Fibroblast of skin of right biceps (primary cell): ENCODE results near the gene UBA1.
A peak's percentile ranks its signal among the peaks of the same experiment; 100 is the strongest.

ENCODE experiments used
- DNase-seq: peaks from one replicate; pipeline ENCODE4 v3.0.0-alpha.2; 2013

UBA1 gene

GRCh38 chrX:47215291-47215900, 21.8 kb downstream of the UBA1 start:
- DNase-seq = no peak

GRCh38 chrX:47216393-47216925, 22.8 kb downstream of the UBA1 start:
- no peak for DNase-seq

DNA sequence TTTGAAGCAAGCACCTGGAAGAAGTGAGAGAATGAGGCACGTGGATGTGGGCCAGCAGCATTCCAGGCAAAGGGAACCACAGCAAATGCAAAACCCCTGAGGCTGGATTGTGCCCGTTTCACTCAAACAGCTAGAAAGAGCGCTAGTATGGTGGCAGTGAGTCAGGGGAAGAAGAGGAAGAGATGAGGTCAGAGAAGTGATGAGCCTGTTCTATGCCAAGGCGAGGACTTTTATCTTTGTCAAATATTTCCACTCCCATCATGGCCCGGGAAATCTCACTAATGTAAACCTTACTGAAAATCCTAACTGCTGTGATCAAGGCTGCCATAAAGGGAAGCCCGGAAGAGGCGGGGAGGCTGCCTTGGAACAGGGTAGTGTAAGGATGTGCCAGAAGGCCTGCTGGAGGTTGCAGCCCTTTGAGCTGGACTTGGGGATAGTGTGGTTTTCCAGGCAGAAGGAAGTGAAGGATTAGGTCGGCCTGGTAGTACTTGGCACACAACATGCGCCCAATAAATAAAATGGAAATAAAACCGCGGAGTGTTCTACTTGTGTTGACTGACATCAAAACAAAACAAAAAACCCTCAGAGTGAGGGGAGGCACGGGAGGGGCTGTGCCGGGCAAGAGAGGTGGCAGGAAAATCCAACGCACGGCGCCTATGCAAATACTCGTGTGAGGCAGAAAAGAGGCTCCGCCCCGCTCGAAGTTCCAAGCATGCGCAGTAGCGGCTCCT, 23.7 kb downstream of the UBA1 start:
- peak; percentile 68 for DNase-seq

- peak; percentile 99 for DNase-seq
Measured at GRCh38 chrX:47217852-47218279, 24.2 kb downstream of the UBA1 start.

- DNase-seq = peak; percentile 81
Measured at GRCh38 chrX:47218280-47218919, 24.8 kb downstream of the UBA1 start, which contains the start of gene CDK16. CDK16 (plus strand) TSS chrX:47218681; CDS start chrX:47223558, 4,877 bp downstream.

DNA sequence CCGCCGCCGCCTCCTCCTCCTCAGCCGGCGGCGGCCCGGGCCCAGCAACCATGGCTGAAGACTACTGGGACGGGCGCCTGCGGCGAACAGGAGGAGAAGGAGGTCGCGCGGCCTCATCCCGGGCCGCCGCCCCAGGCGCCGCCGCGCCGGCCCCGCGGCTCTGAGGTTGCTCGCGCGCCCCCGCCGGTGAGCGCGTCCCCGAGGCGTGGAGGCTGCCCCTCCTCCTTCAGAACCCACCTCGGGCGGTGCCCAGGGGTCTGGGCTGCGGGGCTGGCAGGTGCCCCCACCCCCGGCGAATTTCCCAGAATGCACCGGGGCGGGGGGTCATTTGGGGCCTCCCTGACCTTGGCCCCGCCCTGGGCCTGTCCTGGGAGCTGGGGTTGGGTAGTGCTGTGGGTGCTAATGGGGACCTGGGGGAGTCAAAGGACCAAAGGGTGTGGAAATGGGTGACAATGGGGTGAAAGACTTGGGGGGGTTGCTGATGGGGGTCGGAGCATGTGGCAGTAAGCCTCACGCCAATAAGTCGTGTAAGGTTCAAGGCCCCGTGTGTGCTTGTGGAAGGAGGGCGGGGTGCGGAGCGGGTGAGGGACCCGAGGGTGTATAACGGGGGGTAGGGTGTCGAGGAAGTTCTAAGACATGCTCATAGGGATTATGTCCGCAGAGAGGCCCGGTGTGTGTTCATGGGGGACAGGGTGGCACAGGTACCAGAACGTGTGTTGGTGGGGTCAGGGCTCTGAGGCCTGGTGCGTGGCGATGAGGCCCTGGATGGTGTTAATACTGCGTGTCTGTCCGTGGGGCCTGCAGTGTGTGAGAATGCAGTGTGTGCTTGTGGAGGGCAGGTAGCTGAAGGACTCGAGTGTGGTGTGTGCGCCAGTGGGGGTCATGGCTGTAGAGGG, 25.5 kb downstream of the UBA1 start:
- DNase-seq = peak; percentile 16

- DNase-seq = no peak
Measured at GRCh38 chrX:47221756-47222155, 28.1 kb downstream of the UBA1 start.

DNA sequence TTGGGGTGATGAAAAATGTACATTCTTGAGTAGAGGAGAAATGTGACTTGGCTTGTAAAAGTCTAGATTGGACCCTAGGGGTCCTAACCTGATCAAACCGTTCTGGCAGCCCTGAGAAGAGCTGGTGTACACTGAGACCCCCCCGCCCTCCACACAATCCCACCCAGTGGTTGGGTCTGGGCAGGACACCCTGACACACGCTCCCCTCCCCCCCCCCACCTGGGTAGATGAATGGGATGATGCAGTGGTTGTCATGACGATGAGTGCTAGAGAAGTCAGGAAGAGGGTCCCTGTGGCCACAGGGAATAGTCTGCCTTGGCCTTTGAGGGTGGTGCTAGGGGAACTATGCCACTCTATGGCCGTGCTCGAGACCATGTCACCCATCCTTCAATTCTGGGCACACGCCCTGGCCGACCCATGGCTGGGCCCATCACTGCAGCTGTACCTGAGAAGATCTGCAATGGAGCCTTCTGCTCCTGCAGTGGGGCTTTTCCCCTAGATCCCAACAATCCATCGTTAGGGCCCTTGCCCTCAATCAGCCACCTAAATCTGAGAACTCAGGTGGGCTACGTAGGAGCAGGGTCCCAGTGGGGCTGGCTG, 29.2 kb downstream of the UBA1 start:
- no peak for DNase-seq

DNA sequence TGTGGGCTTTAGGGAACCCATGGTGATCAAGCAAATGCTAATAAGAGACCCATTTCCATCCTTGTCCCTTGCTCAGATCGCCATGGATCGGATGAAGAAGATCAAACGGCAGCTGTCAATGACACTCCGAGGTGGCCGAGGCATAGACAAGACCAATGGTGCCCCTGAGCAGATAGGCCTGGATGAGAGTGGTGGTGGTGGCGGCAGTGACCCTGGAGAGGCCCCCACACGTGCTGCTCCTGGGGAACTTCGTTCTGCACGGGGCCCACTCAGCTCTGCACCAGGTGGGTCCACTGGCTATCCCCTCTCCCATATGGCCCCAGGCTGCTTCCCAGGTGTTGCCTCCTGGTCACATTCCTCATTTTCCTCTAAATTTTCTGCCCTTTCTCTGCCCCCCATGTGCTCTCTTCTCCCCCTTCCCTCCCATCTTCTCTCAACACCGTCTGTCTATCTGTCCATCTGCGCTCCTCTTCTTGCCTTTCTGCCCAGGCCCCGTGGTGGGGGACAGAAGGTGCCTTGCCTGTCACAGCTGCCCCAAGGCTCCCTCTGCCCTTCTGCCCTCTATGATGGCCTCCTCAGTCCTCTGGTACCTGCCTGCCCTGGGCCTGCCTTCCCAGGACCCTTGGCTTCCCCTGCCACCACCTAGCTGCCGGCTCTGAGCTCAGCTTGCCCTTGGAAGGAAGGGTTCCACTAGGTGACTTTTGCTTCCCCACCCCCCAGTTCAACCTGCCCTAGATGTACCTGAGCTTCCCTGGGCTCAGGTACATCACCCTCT, 30.0 kb downstream of the UBA1 start:
- no peak for DNase-seq

DNA sequence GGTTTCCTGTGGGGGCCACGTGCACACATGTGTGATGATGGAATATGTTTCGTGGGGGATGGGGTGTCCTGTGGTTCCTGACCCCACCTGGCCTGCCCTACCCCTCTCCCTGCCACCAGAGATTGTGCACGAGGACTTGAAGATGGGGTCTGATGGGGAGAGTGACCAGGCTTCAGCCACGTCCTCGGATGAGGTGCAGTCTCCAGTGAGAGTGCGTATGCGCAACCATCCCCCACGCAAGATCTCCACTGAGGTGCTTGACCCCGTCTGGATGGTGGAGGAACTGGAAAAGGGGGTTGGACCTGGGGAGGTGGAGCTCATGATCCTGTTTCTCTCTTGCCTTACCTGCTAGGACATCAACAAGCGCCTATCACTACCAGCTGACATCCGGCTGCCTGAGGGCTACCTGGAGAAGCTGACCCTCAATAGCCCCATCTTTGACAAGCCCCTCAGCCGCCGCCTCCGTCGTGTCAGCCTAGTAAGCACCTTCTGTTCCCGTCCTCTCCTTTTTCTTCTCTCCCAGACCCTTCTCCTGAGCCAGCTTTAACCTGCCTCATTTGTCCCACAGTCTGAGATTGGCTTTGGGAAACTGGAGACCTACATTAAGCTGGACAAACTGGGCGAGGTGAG, 30.8 kb downstream of the UBA1 start:
- DNase-seq = no peak

GRCh38 chrX:47224896-47225290, 31.3 kb downstream of the UBA1 start:
- no peak for DNase-seq

DNA sequence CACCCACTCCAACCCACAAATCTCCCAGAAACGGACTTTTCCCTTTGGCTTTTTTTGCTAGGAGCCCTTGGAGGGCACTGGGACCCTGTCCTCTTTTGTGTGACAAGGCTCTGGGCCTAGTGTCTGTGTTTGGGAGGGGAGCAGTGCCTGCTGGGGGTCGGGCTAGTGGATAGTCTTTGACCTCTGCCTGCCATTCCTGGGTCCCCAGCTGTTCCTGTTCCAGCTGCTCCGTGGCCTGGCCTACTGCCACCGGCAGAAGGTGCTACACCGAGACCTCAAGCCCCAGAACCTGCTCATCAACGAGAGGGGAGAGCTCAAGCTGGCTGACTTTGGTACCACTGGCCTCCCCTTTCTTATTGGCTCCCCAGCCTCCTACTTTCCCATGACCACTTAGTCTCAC, 32.4 kb downstream of the UBA1 start:
- DNase-seq = no peak

DNA sequence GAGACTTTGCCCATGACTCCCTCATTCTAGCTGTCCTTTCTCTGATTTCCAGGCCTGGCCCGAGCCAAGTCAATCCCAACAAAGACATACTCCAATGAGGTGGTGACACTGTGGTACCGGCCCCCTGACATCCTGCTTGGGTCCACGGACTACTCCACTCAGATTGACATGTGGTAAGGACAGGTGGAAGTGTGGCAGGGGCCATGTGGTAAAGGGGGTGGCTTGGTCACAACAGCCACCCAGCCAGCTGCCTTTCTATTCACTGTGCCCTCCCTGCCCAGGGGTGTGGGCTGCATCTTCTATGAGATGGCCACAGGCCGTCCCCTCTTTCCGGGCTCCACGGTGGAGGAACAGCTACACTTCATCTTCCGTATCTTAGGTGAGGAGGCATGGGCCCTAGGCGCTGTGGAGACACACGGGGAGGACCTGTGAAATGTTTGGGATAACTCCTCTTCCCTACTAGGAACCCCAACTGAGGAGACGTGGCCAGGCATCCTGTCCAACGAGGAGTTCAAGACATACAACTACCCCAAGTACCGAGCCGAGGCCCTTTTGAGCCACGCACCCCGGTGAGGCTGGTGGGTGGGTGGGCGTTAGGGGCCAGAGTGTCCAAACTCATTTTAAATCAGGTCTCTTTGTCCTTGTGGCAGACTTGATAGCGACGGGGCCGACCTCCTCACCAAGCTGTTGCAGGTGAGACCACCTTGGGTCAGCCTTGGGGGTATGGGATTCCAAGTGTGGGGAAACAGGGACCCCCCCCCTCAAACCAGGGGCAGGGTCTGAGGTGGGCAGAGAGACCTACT, 33.1 kb downstream of the UBA1 start:
- DNase-seq = no peak

DNA sequence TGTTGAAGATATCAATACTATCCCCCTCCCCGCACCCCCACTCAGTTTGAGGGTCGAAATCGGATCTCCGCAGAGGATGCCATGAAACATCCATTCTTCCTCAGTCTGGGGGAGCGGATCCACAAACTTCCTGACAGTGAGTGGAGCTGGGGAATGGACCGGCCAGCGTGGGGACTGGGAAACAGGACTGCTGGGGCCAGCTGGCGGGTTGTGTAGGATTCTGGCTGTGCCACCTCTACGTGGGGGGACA, 33.6 kb downstream of the UBA1 start:
- no peak for DNase-seq

DNA sequence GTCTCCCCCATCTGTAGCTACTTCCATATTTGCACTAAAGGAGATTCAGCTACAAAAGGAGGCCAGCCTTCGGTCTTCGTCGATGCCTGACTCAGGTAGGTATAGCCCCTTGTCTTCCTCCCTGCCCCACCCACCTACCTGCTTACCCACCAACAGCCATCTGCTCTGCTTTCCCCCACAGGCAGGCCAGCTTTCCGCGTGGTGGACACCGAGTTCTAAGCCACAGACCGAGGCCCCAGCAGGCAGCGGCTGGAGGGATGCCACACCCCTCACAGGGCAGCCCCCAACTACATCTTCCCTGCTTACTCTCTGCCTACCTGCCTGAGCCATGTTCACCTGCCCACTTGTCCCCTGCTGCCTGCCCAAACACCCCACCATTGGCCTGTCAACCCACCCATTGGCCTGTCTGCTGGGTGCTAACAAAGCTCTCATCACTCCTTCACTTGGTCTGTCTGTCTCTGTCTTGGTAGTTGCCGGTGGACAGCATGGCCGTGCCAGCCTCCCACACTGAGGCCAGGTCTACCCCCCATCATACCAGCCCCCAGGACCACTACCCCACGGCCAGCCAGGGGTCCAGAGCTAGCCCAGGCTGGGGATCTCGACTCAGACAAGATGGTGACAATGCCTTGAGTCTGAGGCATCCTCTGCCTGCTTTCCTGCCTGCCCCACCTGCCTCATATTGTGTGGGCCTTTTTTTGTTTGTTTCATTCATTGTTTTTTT, 35.1 kb downstream of the UBA1 start:
- DNase-seq = no peak

DNA sequence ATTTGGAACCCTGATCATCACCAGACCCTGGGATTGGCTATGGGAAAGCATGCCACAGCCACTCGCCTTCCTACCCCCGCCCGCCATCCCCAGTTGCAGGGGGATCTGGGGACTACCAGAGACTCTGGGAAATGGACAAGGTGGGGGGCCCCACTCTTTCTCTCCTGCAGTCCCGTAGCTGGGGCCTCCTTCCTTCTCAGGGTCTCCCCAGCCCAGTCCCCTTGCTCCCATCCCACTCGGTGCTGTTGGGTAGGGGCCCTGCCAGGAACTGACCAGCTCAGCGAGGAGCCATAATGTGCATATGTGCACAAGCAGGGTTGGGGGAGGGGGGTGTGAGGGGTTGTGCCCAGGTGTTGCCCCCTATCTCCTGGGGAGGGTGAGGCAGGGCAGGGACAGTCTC, 35.8 kb downstream of the UBA1 start:
- no peak for DNase-seq

DNA sequence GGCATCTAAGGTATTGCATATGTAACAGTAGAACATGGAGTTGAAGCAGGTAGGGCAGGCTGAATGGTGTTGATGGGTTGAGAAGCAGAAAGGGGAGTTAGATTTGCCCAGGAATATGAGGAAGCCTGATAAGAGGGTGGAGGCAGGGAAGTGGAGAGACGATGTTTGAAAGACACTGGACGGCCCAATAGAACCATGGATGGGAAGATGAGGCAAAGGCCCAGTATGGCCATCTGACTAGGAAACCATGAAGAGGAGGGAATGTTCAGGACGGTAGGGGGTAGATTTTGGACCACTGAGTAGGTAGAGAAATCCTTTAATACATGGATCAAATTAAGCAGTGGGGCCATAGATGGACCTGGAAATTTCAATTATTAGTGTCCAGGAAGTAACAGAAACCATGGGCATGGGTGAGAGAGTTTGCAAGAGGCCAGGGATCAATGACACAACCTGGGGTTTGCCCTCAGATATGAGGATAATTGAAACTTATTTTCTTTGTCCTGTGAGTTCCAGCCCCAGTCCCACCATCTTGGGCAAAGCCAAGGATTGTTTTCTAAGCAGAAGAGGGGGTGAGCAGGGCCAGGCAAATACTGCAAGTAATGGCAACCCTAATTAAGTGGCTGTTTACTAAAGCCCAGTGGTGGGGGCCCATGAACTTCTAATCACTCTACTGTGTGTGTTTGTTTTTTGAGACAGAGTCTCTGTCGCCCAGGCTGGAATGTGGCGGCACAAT, 36.7 kb downstream of the UBA1 start:
- DNase-seq = no peak

GRCh38 chrX:47231167-47231566, 37.5 kb downstream of the UBA1 start:
- DNase-seq = no peak

- DNase-seq = no peak
Measured at GRCh38 chrX:47232197-47232802, 38.7 kb downstream of the UBA1 start.
